GM19035 (cell line): ENCODE results near the gene RNF150.
A peak's percentile ranks its signal among the peaks of the same experiment; 100 is the strongest.
"Not testable (repeated sequence)": the region's sequence is repeated elsewhere in the genome, so short reads cannot be mapped to it uniquely, and the experiment has no call there.

Experiments used
- ATAC-seq: cut with Tn5 transposase; IDR thresholded peaks from one replicate; pipeline ENCODE4 v1.9.1; 2021; ENCODE audit not compliant: unreplicated experiment

The RNF150 gene

DNA sequence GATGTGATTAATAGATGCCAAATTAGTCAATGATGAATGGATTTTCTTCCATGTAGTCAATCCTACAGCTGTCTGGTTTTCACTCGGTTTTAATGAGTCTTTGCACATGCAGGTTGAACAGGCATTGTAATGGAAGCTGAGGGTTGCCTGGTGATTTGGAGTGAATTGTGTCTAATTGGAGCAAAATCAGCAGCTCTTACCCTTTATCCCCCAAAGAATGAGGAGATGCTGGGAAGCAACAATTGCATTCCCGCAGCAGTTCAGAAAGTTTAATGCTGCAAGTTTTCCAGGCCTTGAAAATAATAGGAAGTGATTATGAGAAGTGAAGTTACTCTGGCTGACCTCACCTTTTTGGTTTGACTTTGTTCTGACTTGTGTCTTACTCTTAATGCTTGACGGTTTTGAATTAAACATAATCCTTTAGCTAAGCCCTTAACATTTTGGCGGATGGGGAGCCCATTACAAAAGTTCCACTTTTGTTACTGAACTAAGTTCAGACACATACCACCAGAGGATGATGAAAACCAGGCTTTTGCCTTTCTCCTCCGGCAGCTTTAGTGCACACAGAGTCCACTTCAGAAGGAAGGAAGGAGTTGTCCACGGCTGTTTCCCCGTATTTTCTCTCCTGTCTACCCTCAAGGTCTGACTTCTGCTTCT lies 298.3 kb downstream of the RNF150 start:
- no peak for ATAC-seq

- ATAC-seq = no peak
These were observed 300.0 kb downstream of the RNF150 start for GRCh38 chr4:140833280-140833679.

DNA sequence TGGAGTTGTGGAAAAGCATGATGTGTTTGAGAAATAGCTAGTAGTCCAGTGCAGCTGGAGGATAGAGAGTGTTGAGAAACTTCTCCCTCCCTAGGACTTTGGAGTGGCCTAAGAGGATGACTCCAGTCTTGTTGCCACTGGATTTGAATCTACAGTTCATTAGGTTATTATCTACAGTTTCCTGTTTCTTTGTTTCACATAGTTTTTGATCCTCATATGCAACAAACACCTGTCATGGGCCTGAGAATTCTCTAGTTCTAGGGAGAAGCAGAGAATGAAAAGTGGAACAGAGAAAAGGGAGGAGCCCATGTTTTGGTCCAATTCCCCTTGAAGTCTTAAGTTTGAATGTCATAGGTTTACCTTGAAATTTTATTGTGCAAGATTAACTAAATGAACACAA lies 303.4 kb downstream of the RNF150 start:
- peak; percentile 75 for ATAC-seq

GRCh38 chr4:140826701-140827027 lies 306.6 kb downstream of the RNF150 start:
- ATAC-seq = no peak

- ATAC-seq = not testable (repeated sequence)
These were observed 312.7 kb downstream of the RNF150 start for GRCh38 chr4:140820520-140820919.

DNA sequence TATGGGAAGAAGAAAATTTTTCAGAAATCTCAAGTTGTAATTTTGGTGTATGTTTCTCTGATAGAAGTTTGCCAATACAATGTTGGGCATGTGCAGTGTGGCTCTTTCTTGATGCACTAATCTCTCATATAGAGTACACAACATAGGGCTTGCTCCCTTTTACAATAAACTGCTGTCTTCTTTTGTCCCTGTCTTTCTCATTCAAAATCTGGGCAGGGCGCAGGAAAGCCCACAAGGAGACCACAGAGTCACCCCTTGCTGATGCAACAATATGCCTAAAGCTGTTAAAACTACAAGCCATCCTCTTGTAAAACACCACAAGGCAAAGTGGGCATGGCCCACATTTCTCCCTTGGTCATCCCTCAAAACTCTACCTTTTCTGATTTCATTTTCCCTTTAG lies 313.7 kb downstream of the RNF150 start:
- ATAC-seq = no peak

DNA sequence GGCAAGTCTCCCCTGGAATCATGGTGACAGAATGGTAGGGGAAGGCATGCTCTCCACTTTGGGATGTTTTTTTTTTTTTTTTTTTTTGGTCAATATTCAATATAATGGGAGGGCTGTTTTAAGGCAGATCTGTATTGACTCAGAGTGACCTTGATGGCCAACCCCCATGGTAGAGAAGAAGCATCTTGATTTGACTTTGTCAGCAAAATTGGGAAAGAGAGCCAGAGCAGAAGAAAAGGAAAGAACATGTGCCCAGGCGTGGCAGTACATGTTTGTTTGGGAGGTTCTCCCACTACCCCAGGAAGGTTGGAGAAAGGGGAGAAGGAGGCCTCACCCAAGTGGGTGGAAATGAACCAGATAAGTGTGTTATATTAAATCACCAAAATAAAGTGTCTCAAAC lies 314.8 kb downstream of the RNF150 start:
- ATAC-seq = no peak

DNA sequence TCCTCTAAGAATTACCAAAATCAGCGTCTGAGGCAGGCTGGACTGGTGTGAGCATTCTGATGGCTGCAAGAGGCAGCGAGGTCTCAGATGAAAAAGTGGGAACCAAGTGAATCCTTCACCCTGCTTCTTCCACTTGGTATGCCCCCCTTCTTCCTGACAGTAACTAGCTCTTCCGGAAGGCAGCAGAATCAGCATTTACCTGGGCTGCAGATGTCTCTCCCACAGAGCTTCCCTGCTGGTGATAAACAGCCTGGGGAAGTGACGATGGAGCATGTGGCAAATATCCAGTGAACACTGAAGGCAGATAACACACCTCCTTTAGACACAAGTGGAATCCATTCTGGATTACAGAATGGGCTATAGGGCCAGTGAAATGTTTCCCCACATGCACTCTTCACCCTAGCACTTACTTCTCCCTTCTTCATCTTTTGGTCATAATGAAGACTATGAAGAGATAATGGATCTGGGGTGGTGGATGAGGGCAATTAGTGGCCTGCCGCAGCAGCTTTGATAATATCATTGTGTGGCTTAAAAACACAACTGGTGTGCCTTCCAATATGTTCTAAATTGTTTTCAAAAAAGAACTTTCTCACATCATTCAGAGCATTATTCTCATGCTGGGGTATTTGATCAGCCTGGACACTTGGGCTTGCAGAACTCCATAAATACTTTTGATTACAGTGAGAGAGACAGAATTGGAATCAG lies 316.3 kb downstream of the RNF150 start:
- no peak for ATAC-seq

- no peak for ATAC-seq
These were observed 319.5 kb downstream of the RNF150 start for GRCh38 chr4:140813804-140814203.

- no peak for ATAC-seq
These were observed 320.4 kb downstream of the RNF150 start for GRCh38 chr4:140812916-140813315.

DNA sequence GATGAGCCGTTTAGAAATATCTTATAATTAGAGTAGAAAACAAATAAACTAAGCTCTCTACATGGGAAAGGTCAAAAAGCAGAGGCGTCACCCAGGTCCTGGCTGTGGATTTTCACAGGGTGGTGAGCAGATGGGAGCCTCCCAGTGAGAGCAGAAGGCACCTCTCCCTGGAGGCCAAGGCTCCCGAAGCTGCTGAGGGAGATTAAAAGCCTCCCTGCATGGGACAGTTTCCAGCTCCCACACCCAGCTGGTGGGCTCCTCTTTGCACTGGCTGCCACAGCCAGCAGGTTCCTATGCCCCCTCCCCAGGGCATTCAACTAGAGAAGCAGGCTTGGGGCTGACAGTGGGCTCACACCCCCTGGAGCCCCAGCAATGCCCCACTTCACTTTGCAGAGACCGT lies 321.8 kb downstream of the RNF150 start:
- ATAC-seq = no peak

DNA sequence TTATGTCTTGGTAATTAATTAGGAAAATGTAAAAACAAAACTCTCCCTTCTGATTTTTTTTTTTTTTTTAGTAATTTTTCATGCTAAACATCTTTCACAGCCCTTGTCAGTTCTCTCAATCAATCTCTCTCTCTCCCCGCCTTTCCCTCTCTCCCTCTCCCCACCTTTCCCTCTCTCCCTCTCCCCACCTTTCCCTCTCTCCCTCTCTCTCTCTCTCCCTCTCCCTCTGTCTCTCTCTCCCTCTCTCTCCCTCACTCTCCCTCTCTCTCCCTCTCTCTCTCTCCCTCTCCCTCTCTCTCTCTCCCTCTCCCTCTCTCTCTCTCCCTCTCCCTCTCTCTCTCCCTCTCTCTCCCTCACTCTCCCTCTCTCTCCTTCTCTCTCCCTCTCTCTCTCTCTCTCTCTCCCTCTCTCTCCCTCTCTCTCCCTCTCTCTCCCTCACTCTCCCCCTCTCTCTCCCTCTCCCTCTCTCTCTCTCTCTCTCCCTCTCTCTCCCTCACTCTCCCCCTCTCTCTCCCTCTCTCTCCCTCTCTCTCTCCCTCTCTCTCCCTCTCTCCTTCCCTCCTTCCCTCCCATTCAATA lies 322.6 kb downstream of the RNF150 start:
- not testable (repeated sequence) for ATAC-seq
